ENCODE measurements around the gene REEP1.

The REEP1 gene

GRCh38 chr2:86366651-86367498 lies 29.4 kb upstream of the REEP1 start:
- no peak for DNase-seq (ENCODE audit: low read depth)
- H3K4me3 ChIP-seq (ENCODE audit: control insufficient read depth, low read depth, low read length), result no peak overlapping the region
- TF ChIP-seq CTCF (conservative IDR thresholded peaks at IDR 0.05; ENCODE audit: control insufficient read depth, insufficient read depth, low read depth, low read length), result no peak

- no peak for TF ChIP-seq CTCF (conservative IDR thresholded peaks at IDR 0.05; ENCODE audit: control insufficient read depth, insufficient read depth, low read depth, low read length)
- no peak overlapping the region for H3K4me3 ChIP-seq (ENCODE audit: control insufficient read depth, low read depth, low read length)
Observed at GRCh38 chr2:86364894-86365293, 27.5 kb upstream of the REEP1 start.

GRCh38 chr2:86360776-86361175 lies 23.4 kb upstream of the REEP1 start:
- no peak for TF ChIP-seq CTCF (conservative IDR thresholded peaks at IDR 0.05; ENCODE audit: control insufficient read depth, insufficient read depth, low read depth, low read length)
- DNase-seq (ENCODE audit: low read depth), result no peak
- H3K4me3 ChIP-seq (ENCODE audit: control insufficient read depth, low read depth, low read length), result no peak overlapping the region

More at GRCh38 chr2:86364894-86365293, 27.5 kb upstream of the REEP1 start:
- no peak for DNase-seq (ENCODE audit: low read depth)

- TF ChIP-seq CTCF (conservative IDR thresholded peaks at IDR 0.05; ENCODE audit: control insufficient read depth, insufficient read depth, low read depth, low read length), result no peak
- H3K4me3 ChIP-seq (ENCODE audit: control insufficient read depth, low read depth, low read length), result no peak overlapping the region
- no peak for DNase-seq (ENCODE audit: low read depth)
Observed at GRCh38 chr2:86358957-86359356, 21.5 kb upstream of the REEP1 start.

- DNase-seq (ENCODE audit: low read depth), result no peak
- H3K4me3 ChIP-seq (ENCODE audit: control insufficient read depth, low read depth, low read length), result no peak overlapping the region
- no peak for TF ChIP-seq CTCF (conservative IDR thresholded peaks at IDR 0.05; ENCODE audit: control insufficient read depth, insufficient read depth, low read depth, low read length)
Observed at GRCh38 chr2:86357392-86357963, 20.1 kb upstream of the REEP1 start.

- DNase-seq (ENCODE audit: low read depth), result no peak
- no peak overlapping the region for H3K4me3 ChIP-seq (ENCODE audit: control insufficient read depth, low read depth, low read length)
- no peak for TF ChIP-seq CTCF (conservative IDR thresholded peaks at IDR 0.05; ENCODE audit: control insufficient read depth, insufficient read depth, low read depth, low read length)
Observed at GRCh38 chr2:86352727-86353221, 15.3 kb upstream of the REEP1 start.
